ENCODE data around the gene SH3BP1. TPM values are rescaled to one million over a fixed set of nuclear protein-coding genes. Genes with fewer than 3 reads are reported as not detected.
"Not testable (repeated sequence)": the region's sequence is repeated elsewhere in the genome, so short reads cannot be mapped to it uniquely, and the experiment has no call there.

SH3BP1 gene
- total RNA-seq, 1 experiment from 2014 or later, result 39.4 TPM

DNA sequence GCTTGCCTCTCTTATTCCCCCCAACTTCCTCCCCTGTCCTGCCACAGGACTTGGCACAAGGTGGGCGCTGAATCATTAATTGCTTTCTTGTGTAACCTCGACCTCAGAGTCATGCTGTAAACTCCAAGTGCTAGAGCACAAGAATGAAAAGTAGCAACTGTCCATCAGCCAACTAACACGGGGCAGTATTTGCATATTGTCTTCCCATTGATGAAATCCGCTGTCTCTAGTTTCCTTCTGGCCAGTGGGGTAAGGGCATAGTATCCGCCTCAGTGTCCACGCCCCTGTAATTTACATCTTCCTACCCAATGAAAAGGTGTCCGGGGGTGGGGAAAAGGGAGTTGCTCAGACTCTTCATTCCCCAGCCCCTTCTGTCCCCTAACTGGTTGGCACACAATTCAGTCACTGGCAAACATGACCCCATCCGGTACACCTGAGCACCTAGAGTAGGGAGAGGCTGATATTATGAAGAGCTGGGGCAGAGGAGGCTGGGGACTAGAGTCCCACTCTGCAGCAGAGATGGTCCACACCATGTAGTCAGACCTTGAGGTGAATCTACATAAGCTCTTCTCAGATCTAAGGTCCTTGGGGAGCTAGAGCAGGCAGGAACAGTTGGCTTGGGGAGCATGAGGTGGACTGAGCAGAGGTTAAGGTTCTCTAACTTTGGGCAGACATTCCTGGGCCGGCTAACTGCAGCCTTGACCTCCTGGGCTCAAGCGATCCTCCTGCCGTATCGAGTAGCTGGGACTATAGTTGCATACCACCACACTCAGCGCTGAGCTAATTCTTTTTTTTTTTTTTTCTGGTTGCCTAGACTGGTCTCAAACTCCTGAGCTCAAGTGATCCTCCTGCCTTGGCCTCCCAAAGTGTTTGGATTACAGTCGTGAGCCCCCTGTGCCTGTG lies 37.7 kb upstream of the SH3BP1 start:
- no peaks in the 10 kb centered on the region for H3K36me3 Mint-ChIP-seq
- H3K27me3 Mint-ChIP-seq (ENCODE audit: low read depth), result no peaks in the 10 kb centered on the region; the same call in 1 of the 2 replicates
- DNase-seq (ENCODE audit: low spot score), result peak; percentile 69
- H3K27ac Mint-ChIP-seq, result peak overlapping the region; percentile 88
- ChIA-PET POLR2A (interaction anchor here (0.6 kb wide), 2 partner anchors 130 to 342 kb away, joined by 3 read pairs; no protein-coding TSS in a partner anchor), CTCF (interaction anchor here (0.8 to 5.7 kb wide), 13 partner anchors 9 to 203 kb away, joined by 3 to 59 read pairs (median 5); partner anchors contain the start of gene PDXP)
- no peaks in the 10 kb centered on the region for H3K9me3 Mint-ChIP-seq
- peaks cover 23% of the 10 kb centered on the region for H3K4me1 Mint-ChIP-seq
- H3K4me3 Mint-ChIP-seq, result peak overlapping the region; percentile 48
- TF ChIP-seq, protein P1, sequence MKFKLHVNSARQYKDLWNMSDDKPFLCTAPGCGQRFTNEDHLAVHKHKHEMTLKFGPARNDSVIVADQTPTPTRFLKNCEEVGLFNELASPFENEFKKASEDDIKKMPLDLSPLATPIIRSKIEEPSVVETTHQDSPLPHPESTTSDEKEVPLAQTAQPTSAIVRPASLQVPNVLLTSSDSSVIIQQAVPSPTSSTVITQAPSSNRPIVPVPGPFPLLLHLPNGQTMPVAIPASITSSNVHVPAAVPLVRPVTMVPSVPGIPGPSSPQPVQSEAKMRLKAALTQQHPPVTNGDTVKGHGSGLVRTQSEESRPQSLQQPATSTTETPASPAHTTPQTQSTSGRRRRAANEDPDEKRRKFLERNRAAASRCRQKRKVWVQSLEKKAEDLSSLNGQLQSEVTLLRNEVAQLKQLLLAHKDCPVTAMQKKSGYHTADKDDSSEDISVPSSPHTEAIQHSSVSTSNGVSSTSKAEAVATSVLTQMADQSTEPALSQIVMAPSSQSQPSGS (CRISPR knock-in tag; IDR thresholded peaks at IDR 0.05; ENCODE audit: borderline replicate concordance, low read depth), result no peak
- TF ChIP-seq SP1 (CRISPR knock-in tag; conservative IDR thresholded peaks at IDR 0.05) (peak; percentile 31; the same call in 1 of the 2 replicates), NFYB (CRISPR knock-in tag; conservative IDR thresholded peaks at IDR 0.05; ENCODE audit: low read depth) (peak; percentile 75)
- ATAC-seq, result peak; percentile 98

DNA sequence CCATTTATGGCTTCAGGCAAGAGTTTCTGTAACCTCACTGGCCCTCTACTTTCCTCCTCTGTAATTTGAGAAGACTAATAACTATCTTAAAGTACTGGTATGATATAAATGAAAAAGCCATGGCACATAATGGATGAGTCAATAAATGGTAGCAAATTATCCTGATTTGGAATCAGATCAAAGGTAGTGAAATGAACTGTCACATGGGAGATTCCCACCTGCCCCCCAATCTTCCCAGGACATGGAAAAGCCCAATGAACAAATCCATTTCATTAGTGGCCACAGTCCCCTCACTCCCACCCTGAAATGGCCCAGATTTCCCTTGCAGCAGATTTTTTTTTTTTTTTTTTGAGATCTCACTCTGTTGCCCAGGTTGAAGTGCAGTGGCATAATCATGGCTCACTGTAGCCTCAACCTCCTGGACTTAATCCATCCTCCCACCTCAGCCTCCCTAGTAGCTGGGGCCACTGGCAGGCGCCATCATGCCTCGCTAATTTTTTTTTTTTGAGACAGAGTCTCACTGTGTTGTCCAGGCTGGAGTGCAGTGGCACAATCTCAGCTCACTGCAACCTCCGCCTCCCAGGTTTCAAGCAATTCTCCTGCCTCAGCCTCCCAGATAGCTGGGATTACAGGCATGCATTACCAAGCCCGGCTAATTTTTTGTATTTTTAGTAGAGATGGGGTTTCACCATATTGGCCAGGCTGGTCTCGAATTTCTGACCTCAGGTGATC lies 36.8 kb upstream of the SH3BP1 start:
- Mint-ChIP-seq H3K27ac (0 out of 2 replicates have a peak overlapping the region, but pooled peaks have one; percentile 88), H3K4me1 (peaks cover 25% of the 10 kb centered on the region)
- ATAC-seq; H3K4me3 Mint-ChIP-seq; H3K9me3 Mint-ChIP-seq; H3K36me3 Mint-ChIP-seq; DNase-seq (ENCODE audit: low spot score); POLR2A ChIA-PET; H3K27me3 Mint-ChIP-seq (ENCODE audit: low read depth): not testable (repeated sequence)
- CTCF ChIA-PET, result interaction anchor here (0.8 to 5.7 kb wide), 12 partner anchors 10 to 202 kb away, joined by 3 to 59 read pairs (median 5); partner anchors contain the start of gene PDXP

DNA sequence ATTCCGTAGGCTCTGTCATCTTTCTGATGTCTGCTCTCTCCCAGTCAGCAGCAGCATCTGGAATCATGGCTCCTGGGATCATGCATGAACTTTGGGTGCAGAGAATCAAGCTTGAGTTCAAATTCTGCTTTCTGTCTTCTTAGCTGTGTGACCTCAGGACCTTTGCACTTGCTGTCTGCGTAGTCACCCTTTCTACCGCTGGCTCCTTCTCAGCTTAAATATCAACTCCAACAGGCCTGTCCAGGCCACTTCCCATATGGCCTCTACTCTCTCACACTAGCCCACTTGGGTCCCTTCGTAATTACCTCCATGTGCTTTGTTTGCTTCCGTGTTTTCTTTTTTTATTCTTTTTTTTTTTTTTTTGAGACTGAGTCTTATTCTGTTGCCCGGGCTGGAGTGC lies 35.4 kb upstream of the SH3BP1 start:
- Mint-ChIP-seq H3K9me3 (no peaks in the 10 kb centered on the region), H3K4me3 (no peak overlapping the region), H3K27me3 (ENCODE audit: low read depth) (no peaks in the 10 kb centered on the region; the same call in 1 of the 2 replicates), H3K27ac (no peak overlapping the region), H3K36me3 (no peaks in the 10 kb centered on the region), H3K4me1 (peaks cover 28% of the 10 kb centered on the region)
- TF ChIP-seq GTF2I (CRISPR knock-in tag; conservative IDR thresholded peaks at IDR 0.05) (peak; percentile 49; the same call in 1 of the 2 replicates), MXD4 (CRISPR knock-in tag; IDR thresholded peaks at IDR 0.05; ENCODE audit: borderline replicate concordance) (no peak)
- ChIA-PET POLR2A (interaction anchor here (0.7 kb wide), 2 partner anchors 12 to 39 kb away, joined by 3 to 4 read pairs; no protein-coding TSS in a partner anchor), CTCF (interaction anchor here (0.7 to 5.7 kb wide), 5 partner anchors 12 to 132 kb away, joined by 3 to 59 read pairs (median 5); no protein-coding TSS in a partner anchor)
- no peak for ATAC-seq
- no peak for DNase-seq (ENCODE audit: low spot score)

DNA sequence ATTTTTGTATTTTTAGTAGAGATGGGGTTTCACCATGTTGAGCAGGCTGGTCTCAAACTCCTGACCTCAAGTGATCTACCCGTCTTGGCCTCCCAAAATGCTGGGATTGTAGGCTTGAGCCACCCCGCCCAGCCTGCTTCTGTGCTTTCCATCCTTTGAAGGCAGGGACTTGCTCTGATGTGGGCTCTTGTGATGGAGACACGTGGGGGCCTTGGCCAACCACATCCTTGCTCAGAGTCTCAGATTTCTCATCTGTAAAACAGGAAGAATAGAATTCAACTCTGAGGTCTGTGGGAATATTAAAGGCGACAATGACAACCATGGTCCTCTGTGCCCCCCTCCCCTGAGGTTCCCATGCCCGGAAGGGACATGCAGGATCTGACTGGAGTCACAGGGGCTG lies 34.6 kb upstream of the SH3BP1 start:
- no peak for DNase-seq (ENCODE audit: low spot score)
- Mint-ChIP-seq H3K36me3 (no peaks in the 10 kb centered on the region), H3K27ac (no peak overlapping the region), H3K9me3 (no peaks in the 10 kb centered on the region), H3K4me1 (peaks cover 34% of the 10 kb centered on the region), H3K4me3 (no peak overlapping the region), H3K27me3 (ENCODE audit: low read depth) (no peaks in the 10 kb centered on the region)
- TF ChIP-seq, protein P2, sequence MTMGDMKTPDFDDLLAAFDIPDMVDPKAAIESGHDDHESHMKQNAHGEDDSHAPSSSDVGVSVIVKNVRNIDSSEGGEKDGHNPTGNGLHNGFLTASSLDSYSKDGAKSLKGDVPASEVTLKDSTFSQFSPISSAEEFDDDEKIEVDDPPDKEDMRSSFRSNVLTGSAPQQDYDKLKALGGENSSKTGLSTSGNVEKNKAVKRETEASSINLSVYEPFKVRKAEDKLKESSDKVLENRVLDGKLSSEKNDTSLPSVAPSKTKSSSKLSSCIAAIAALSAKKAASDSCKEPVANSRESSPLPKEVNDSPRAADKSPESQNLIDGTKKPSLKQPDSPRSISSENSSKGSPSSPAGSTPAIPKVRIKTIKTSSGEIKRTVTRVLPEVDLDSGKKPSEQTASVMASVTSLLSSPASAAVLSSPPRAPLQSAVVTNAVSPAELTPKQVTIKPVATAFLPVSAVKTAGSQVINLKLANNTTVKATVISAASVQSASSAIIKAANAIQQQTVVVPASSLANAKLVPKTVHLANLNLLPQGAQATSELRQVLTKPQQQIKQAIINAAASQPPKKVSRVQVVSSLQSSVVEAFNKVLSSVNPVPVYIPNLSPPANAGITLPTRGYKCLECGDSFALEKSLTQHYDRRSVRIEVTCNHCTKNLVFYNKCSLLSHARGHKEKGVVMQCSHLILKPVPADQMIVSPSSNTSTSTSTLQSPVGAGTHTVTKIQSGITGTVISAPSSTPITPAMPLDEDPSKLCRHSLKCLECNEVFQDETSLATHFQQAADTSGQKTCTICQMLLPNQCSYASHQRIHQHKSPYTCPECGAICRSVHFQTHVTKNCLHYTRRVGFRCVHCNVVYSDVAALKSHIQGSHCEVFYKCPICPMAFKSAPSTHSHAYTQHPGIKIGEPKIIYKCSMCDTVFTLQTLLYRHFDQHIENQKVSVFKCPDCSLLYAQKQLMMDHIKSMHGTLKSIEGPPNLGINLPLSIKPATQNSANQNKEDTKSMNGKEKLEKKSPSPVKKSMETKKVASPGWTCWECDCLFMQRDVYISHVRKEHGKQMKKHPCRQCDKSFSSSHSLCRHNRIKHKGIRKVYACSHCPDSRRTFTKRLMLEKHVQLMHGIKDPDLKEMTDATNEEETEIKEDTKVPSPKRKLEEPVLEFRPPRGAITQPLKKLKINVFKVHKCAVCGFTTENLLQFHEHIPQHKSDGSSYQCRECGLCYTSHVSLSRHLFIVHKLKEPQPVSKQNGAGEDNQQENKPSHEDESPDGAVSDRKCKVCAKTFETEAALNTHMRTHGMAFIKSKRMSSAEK (CRISPR knock-in tag; IDR thresholded peaks at IDR 0.05; ENCODE audit: borderline replicate concordance), result no peak
- TF ChIP-seq ZNF671 (CRISPR knock-in tag; IDR thresholded peaks at IDR 0.05), result no peak
- ChIA-PET CTCF (interaction anchor here (0.6 to 5.7 kb wide), 4 partner anchors 13 to 132 kb away, joined by 3 to 59 read pairs (median 5); no protein-coding TSS in a partner anchor), POLR2A (no interaction called here)
- ATAC-seq, result no peak

Measured in WTC11 (cell line).